GM12891 (cell line): ENCODE data around the gene ANGPTL4.
"Not testable (repeated sequence)": the region's sequence is repeated elsewhere in the genome, so short reads cannot be mapped to it uniquely, and the experiment has no call there.

Experiments used
- POLR2A ChIP-seq: IDR thresholded peaks from 2 replicates; pipeline ENCODE4 v1.6.1; 2011; ENCODE audit warnings: low read depth, low read length, control low read depth
- POLR2AphosphoS5 ChIP-seq: IDR thresholded peaks from 2 replicates; pipeline ENCODE4 v1.6.1; 2011; ENCODE audit warnings: low read depth, low read length, control low read depth
- POU2F2 ChIP-seq: IDR thresholded peaks from 2 replicates; pipeline ENCODE4 v1.6.1; 2011; ENCODE audit warnings: low read depth, mild to moderate bottlenecking, control low read depth, low read length, moderate library complexity
- TAF1 ChIP-seq: IDR thresholded peaks from 2 replicates; pipeline ENCODE4 v1.6.1; 2011; ENCODE audit warnings: low read depth, low read length, control low read depth

DNA sequence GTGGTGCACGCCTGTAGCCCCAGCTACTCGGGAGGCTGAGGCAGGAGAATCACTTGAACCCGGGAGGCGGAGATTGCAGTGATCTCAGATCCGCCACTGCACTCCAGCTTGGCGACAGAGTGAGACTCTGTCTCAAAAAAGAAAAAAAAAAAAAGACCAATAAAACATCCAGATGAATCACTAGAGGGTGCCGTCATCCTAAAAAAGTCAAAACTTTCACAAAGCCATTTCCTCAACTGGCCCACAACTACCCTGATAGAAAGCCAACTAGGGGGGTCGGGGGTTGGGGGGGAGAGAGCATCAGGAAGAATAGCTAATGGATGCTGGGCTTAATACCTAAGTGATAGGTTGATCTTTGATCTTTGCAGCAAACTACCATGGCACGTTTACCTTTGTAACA is 45.1 kb upstream of the ANGPTL4 start:
- TF ChIP-seq POLR2AphosphoS5, TAF1, POU2F2, POLR2A: not testable (repeated sequence)
